Adrenal gland (tissue), 12 donors: ENCODE measurements around the gene HCRTR1. TPM values are rescaled to one million over a fixed set of nuclear protein-coding genes. Genes with fewer than 3 reads are reported as not detected.

ENCODE experiments used
- DNase-seq, 7 donors: peaks; one replicate each; pipeline ENCODE4 v3.0.0-alpha.2; 2019 to 2020
- H3K27ac ChIP-seq, 5 donors: fragments of 200-600 bp; sonication (generic) in 4 of 5; 1 replicate in 3 of 5; 2 replicates in 2 of 5; pipeline versions ENCODE4 v1.5.1 to v1.8.0; 2016 to 2020; ENCODE audit warnings: mild to moderate bottlenecking in 1 of 5
- H3K27me3 ChIP-seq: fragments of 200-600 bp; 2 replicates; pipeline ENCODE4 v1.8.0; 2021
- H3K36me3 ChIP-seq, 2 donors: fragments of 200-600 bp; replicated peaks in 1 of 2; 1 replicate in 1 of 2; 2 replicates in 1 of 2; pipeline versions ENCODE4 v1.5.1 to v1.8.0; 2018 to 2022
- H3K4me1 ChIP-seq, 2 donors: fragments of 200-600 bp; replicated peaks in 1 of 2; 1 replicate in 1 of 2; 2 replicates in 1 of 2; pipeline versions ENCODE4 v1.5.1 to v1.8.0; 2018 to 2021
- H3K4me3 ChIP-seq, 4 donors: fragments of 200-600 bp; sonication (generic) in 3 of 4; one replicate each; pipeline ENCODE4 v1.5.1; 2016 to 2018
- H3K9me3 ChIP-seq, 3 donors: fragments of 200-600 bp; sonication (generic) in 1 of 3; replicated peaks in 1 of 3; 1 replicate in 2 of 3; 2 replicates in 1 of 3; pipeline versions ENCODE4 v1.5.1 to v1.8.0; 2016 to 2021
- CTCF ChIP-seq, 6 experiments: fragments of 450-650 bp in 4 of 6; fragments of 200-600 bp in 2 of 6; sonication (generic) in 1 of 6; IDR thresholded peaks; 1 replicate in 5 of 6; 2 replicates in 1 of 6; pipeline versions ENCODE4 v1.5.1 to v1.8.0; 2016 to 2021; ENCODE audit warnings: antibody characterized with exemption in 6 of 6, mild to moderate bottlenecking in 2 of 6, moderate library complexity in 1 of 6
- POLR2A ChIP-seq, 2 donors: fragments of 450-650 bp; IDR thresholded peaks; one replicate each; pipeline ENCODE4 v1.6.1; 2017; ENCODE audit warnings: antibody characterized with exemption in 2 of 2, mild to moderate bottlenecking in 2 of 2, moderate library complexity in 1 of 2
- WGBS, 4 donors: extraction: QIAGEN DNeasy Blood & Tissue Kit in 2 of 4; methylation state at CpG; one replicate each; pipeline versions ENCODE4 v1.1.5 to v1.1.7; 2013 to 2017; 5-methylcytosine and 5-hydroxymethylcytosine counted together
- intact Hi-C, 2 donors: fragments of 100-400 bp; cut with DNase I; formaldehyde crosslinking; loops; one replicate each; pipeline versions ENCODE4 v1.14.1 to v1.15.0; 2022 to 2023
- polyA plus RNA-seq, 3 donors: library from polyadenylated mRNA; stranded (reverse); fragments of 200-250 nt in 2 of 3; fragments of 350-450 nt in 1 of 3; fragmentation: Illumina TruSeq in 1 of 3; extraction: RNeasy Lipid Tissue Mini Kit (QIAGEN cat#74804) in 1 of 3; gene quantifications; one replicate each; pipeline ENCODE4 v1.2.3, GENCODE V29; 2013 to 2014
- total RNA-seq, 9 donors: library from RNA; depleted of rRNA in 4 of 9; stranded (reverse); fragments of >200 nt in 4 of 9; fragments of 120-200 nt in 1 of 9; fragmentation: NEBNext Ultra II Directional in 1 of 9; extraction: Animal tissue kit (Norgen Biotek cat#: 25700) in 1 of 9; gene quantifications; one replicate each; pipeline versions ENCODE4 v1.1.0 to v1.2.4, GENCODE V29; 2013 to 2023
- donor health status: healthy with polysubstance abuse.
- donor health status: Bipolar disorder and iron deficiency.
- donor health status: DM: yes; HTN: yes; CAD: no.
- donor health status: DM: no; HTN: no; CAD: no.
- donor health status: DM: no; HTN: no; CAD: no.
- donor health status: DM: yes; HTN: yes; CAD: no.

HCRTR1 gene
- total and polyA plus RNA-seq, 12 donors, result 0.11 to 3.5 (median 0.98) TPM; not detected in 5

GRCh38 chr1:31651089-31651420 is 33.6 kb downstream of the HCRTR1 start:
- Histone ChIP-seq H3K36me3 (no peaks in the 10 kb centered on the region), H3K9me3 (no peaks in the 10 kb centered on the region), H3K4me3 (no peak overlapping the region), H3K27ac (no peak overlapping the region), H3K27me3 (no peaks in the 10 kb centered on the region), H3K4me1 (no peaks in the 10 kb centered on the region)
- TF ChIP-seq POLR2A (IDR thresholded peaks at IDR 0.05), result no peak
- no peak for TF ChIP-seq CTCF (IDR thresholded peaks at IDR 0.05)
- intact Hi-C loops, result loop anchor here in 1 of 2 donors (10.0 kb wide), 1 partner anchor 414 kb away; no protein-coding TSS in a partner anchor
- 38 to 70% (median 47%) methylated on average over 1 of the region's 1 CpG for WGBS, 4 donors
- no peak for DNase-seq

- no peaks in the 10 kb centered on the region for H3K4me1 ChIP-seq
- no peaks in the 10 kb centered on the region for H3K9me3 ChIP-seq
- H3K27ac ChIP-seq, result no peak overlapping the region
- TF ChIP-seq CTCF (IDR thresholded peaks at IDR 0.05) (no peak), POLR2A (IDR thresholded peaks at IDR 0.05) (no peak)
- 68 to 81% (median 79%) methylated on average over 6 of the region's 6 CpGs for WGBS, 4 donors
- DNase-seq, result no peak
- intact Hi-C loops, result loop anchor here in 1 of 2 donors (10.0 kb wide), 1 partner anchor 413 kb away; no protein-coding TSS in a partner anchor
- H3K4me3 ChIP-seq, result no peak overlapping the region
- H3K36me3 ChIP-seq, result no peaks in the 10 kb centered on the region
- no peaks in the 10 kb centered on the region for H3K27me3 ChIP-seq
Observed at GRCh38 chr1:31651766-31652165, 34.3 kb downstream of the HCRTR1 start.

DNA sequence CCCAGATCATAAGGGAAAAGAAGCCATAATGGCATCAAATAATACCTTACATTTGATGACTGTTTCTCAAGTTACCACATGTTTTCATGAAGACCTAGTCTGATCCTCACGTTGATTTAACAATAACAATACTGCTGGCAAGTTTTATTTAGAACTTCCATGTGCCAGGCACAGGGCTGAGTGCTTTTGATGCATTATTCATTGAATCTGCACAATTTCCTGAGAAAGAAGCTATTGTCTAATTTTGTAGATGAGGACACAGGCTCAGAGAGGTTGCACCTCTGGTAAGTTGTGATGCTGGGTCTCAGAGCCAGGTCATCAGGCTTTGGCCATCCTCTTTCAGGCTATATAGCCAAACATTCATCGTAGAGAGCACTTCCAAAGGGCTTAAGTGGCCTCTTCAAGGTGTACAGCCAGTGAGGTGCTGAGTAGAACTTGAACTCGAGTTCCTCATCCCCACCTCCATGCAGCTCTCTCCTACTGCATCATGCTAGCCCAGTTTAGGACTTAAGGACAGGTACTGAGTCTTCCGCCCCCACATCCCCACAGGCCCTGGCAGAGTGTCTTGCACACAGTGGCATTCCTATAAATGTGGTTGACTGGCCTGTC is 35.5 kb downstream of the HCRTR1 start:
- no peak for TF ChIP-seq CTCF (IDR thresholded peaks at IDR 0.05)
- no peak for TF ChIP-seq POLR2A (IDR thresholded peaks at IDR 0.05)
- no peaks in the 10 kb centered on the region for H3K9me3 ChIP-seq
- H3K36me3 ChIP-seq, result no peaks in the 10 kb centered on the region
- WGBS, 4 donors, result 77 to 93% (median 88%) methylated on average over 3 to 4 of the region's 4 CpGs
- intact Hi-C loops, result loop anchor here in 1 of 2 donors (10.0 kb wide), 1 partner anchor 412 kb away; no protein-coding TSS in a partner anchor
- no peak overlapping the region for H3K4me3 ChIP-seq
- no peak for DNase-seq
- no peaks in the 10 kb centered on the region for H3K4me1 ChIP-seq
- no peak overlapping the region for H3K27ac ChIP-seq
- H3K27me3 ChIP-seq, result no peaks in the 10 kb centered on the region

- no peak overlapping the region for H3K27ac ChIP-seq
- H3K36me3 ChIP-seq, result no peaks in the 10 kb centered on the region
- no peaks in the 10 kb centered on the region for H3K9me3 ChIP-seq
- DNase-seq, result no peak
- H3K27me3 ChIP-seq, result no peaks in the 10 kb centered on the region
- no peak overlapping the region for H3K4me3 ChIP-seq
- TF ChIP-seq POLR2A (IDR thresholded peaks at IDR 0.05) (no peak), CTCF (IDR thresholded peaks at IDR 0.05) (no peak)
- no peaks in the 10 kb centered on the region for H3K4me1 ChIP-seq
- intact Hi-C loops, result loop anchor here in 1 of 2 donors (10.0 kb wide), 1 partner anchor 411 kb away; no protein-coding TSS in a partner anchor
- WGBS, 4 donors, result 79 to 90% (median 87%) methylated on average over 10 to 12 of the region's 12 CpGs
Observed at GRCh38 chr1:31653717-31654473, 36.4 kb downstream of the HCRTR1 start.
